ENCODE data around the gene ANGPTL1. TPM values are rescaled to one million over a fixed set of nuclear protein-coding genes. Genes with fewer than 3 reads are reported as not detected.

ANGPTL1 gene
- total RNA-seq, 1 experiment from 2014 or later = not detected

GRCh38 chr1:178869119-178869697, 1.7 kb downstream of the ANGPTL1 start:
- no peak overlapping the region for H3K4me3 Mint-ChIP-seq (ENCODE audit: unreplicated experiment)
- ChIA-PET POLR2A (interaction anchor here (1.9 kb wide), 1 partner anchor 17 kb away, joined by 5 read pairs; no protein-coding TSS in a partner anchor), CTCF (interaction anchor here (0.8 to 3.7 kb wide), 3 partner anchors 85 to 514 kb away, joined by 3 to 16 read pairs (median 3); no protein-coding TSS in a partner anchor)
- H3K9me3 Mint-ChIP-seq (ENCODE audit: unreplicated experiment) = no peaks in the 10 kb centered on the region
- H3K27me3 Mint-ChIP-seq (ENCODE audit: insufficient read depth, unreplicated experiment) = no peaks in the 10 kb centered on the region
- TF ChIP-seq CTCF (IDR thresholded peaks at IDR 0.05; ENCODE audit: unreplicated experiment) = no peak
- intact Hi-C loops (cut with micrococcal nuclease) = no loop called here
- BruUV-seq (replicated peaks) = no TSS peak
- no peaks in the 10 kb centered on the region for H3K36me3 Mint-ChIP-seq (ENCODE audit: insufficient read depth, unreplicated experiment)
- H3K27ac Mint-ChIP-seq (ENCODE audit: low read depth, unreplicated experiment) = no peak overlapping the region
- peak; percentile 4 for DNase-seq (ENCODE audit: unreplicated experiment)
- H3K4me1 Mint-ChIP-seq (ENCODE audit: insufficient read depth, unreplicated experiment) = no peaks in the 10 kb centered on the region

GRCh38 chr1:178868706-178869105, 2.2 kb downstream of the ANGPTL1 start:
- H3K9me3 Mint-ChIP-seq (ENCODE audit: unreplicated experiment) = no peaks in the 10 kb centered on the region
- no peak for DNase-seq (ENCODE audit: unreplicated experiment)
- no peak overlapping the region for H3K4me3 Mint-ChIP-seq (ENCODE audit: unreplicated experiment)
- H3K27me3 Mint-ChIP-seq (ENCODE audit: insufficient read depth, unreplicated experiment) = no peaks in the 10 kb centered on the region
- H3K36me3 Mint-ChIP-seq (ENCODE audit: insufficient read depth, unreplicated experiment) = no peaks in the 10 kb centered on the region
- TF ChIP-seq CTCF (IDR thresholded peaks at IDR 0.05; ENCODE audit: unreplicated experiment) = no peak
- H3K27ac Mint-ChIP-seq (ENCODE audit: low read depth, unreplicated experiment) = no peak overlapping the region
- ChIA-PET POLR2A (interaction anchor here (0.6 kb wide), 1 partner anchor 579 kb away, joined by 3 read pairs; no protein-coding TSS in a partner anchor), CTCF (interaction anchor here (0.8 to 3.7 kb wide), 4 partner anchors 85 to 514 kb away, joined by 3 to 16 read pairs (median 3); no protein-coding TSS in a partner anchor)
- BruUV-seq (replicated peaks) = no TSS peak
- intact Hi-C loops (cut with micrococcal nuclease) = no loop called here
- no peaks in the 10 kb centered on the region for H3K4me1 Mint-ChIP-seq (ENCODE audit: insufficient read depth, unreplicated experiment)

GRCh38 chr1:178867670-178868069, 3.2 kb downstream of the ANGPTL1 start:
- no peak overlapping the region for H3K4me3 Mint-ChIP-seq (ENCODE audit: unreplicated experiment)
- CTCF ChIA-PET = interaction anchor here (3.7 kb wide), 1 partner anchor 135 kb away, joined by 16 read pairs; no protein-coding TSS in a partner anchor
- H3K4me1 Mint-ChIP-seq (ENCODE audit: insufficient read depth, unreplicated experiment) = no peaks in the 10 kb centered on the region
- no peak for TF ChIP-seq CTCF (IDR thresholded peaks at IDR 0.05; ENCODE audit: unreplicated experiment)
- POLR2A ChIA-PET = interaction anchor here (0.9 kb wide), 1 partner anchor 9 kb away, joined by 3 read pairs; no protein-coding TSS in a partner anchor
- no peak overlapping the region for H3K27ac Mint-ChIP-seq (ENCODE audit: low read depth, unreplicated experiment)
- no peaks in the 10 kb centered on the region for H3K27me3 Mint-ChIP-seq (ENCODE audit: insufficient read depth, unreplicated experiment)
- no peaks in the 10 kb centered on the region for H3K9me3 Mint-ChIP-seq (ENCODE audit: unreplicated experiment)
- BruUV-seq (replicated peaks) = no TSS peak
- intact Hi-C loops (cut with micrococcal nuclease) = no loop called here
- DNase-seq (ENCODE audit: unreplicated experiment) = no peak
- no peaks in the 10 kb centered on the region for H3K36me3 Mint-ChIP-seq (ENCODE audit: insufficient read depth, unreplicated experiment)

GRCh38 chr1:178864326-178864725, 6.6 kb downstream of the ANGPTL1 start:
- ChIA-PET POLR2A (interaction anchor here (0.6 kb wide), 1 partner anchor 626 kb away, joined by 5 read pairs; no protein-coding TSS in a partner anchor), CTCF (interaction anchor here (0.9 to 2.0 kb wide), 3 partner anchors 12 to 139 kb away, joined by 3 to 4 read pairs (median 3); no protein-coding TSS in a partner anchor)
- Mint-ChIP-seq H3K36me3 (ENCODE audit: insufficient read depth, unreplicated experiment) (no peaks in the 10 kb centered on the region), H3K4me1 (ENCODE audit: insufficient read depth, unreplicated experiment) (no peaks in the 10 kb centered on the region), H3K9me3 (ENCODE audit: unreplicated experiment) (no peaks in the 10 kb centered on the region), H3K27me3 (ENCODE audit: insufficient read depth, unreplicated experiment) (no peaks in the 10 kb centered on the region), H3K27ac (ENCODE audit: low read depth, unreplicated experiment) (no peak overlapping the region), H3K4me3 (ENCODE audit: unreplicated experiment) (no peak overlapping the region)
- no TSS peak for BruUV-seq (replicated peaks)
- no peak for TF ChIP-seq CTCF (IDR thresholded peaks at IDR 0.05; ENCODE audit: unreplicated experiment)
- DNase-seq (ENCODE audit: unreplicated experiment) = no peak
- intact Hi-C loops (cut with micrococcal nuclease) = loop anchor here (5.0 kb wide), 1 partner anchor 33 kb away; no protein-coding TSS in a partner anchor
